DOHH2 (cell line): Measurements from ENCODE around the gene MCF2L.

Experiments used
- EZH2phosphoT487 ChIP-seq: fragments of 200-600 bp; sonication (generic); IDR thresholded peaks from 2 replicates; pipeline ENCODE4 v1.6.1; 2017; ENCODE audit warnings: borderline replicate concordance, mild to moderate bottlenecking, antibody characterized with exemption, low read length, moderate library complexity, mixed read lengths
- TF ChIP-seq, protein P1 (sequence below): fragments of 200-600 bp; sonication (generic); IDR thresholded peaks from one replicate; pipeline ENCODE4 v1.5.1; 2014; ENCODE audit warnings: antibody characterized with exemption, mild to moderate bottlenecking, low read depth, low read length; ENCODE audit not compliant: poor library complexity, severe bottlenecking

DNA sequence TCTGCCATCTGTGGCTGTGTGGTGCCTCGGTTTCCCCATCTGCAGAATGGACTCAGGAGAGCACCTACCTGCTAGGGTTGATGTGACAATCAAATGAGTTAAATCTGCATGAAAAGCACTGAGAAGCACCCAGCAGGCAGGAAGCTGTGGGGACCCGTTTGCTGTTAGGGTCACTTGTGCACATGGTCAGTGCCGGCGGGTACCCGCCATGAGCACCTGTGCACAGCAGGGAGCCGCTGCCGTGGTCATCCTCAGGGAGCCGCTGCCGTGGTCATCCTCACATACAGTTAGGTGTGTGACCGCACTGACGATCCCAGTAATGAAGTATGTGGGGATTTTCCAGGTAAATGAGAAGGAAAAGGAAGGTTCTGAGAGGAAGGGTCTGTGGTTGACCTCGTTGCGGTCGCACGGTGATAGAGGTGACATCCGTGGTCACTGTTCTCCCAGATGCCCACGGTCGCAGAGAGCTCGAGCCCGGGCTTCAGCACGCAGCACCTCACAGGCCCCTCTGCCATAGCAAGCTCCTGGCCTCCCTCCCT lies 6.5 kb downstream of the MCF2L start:
- TF ChIP-seq, protein P1, sequence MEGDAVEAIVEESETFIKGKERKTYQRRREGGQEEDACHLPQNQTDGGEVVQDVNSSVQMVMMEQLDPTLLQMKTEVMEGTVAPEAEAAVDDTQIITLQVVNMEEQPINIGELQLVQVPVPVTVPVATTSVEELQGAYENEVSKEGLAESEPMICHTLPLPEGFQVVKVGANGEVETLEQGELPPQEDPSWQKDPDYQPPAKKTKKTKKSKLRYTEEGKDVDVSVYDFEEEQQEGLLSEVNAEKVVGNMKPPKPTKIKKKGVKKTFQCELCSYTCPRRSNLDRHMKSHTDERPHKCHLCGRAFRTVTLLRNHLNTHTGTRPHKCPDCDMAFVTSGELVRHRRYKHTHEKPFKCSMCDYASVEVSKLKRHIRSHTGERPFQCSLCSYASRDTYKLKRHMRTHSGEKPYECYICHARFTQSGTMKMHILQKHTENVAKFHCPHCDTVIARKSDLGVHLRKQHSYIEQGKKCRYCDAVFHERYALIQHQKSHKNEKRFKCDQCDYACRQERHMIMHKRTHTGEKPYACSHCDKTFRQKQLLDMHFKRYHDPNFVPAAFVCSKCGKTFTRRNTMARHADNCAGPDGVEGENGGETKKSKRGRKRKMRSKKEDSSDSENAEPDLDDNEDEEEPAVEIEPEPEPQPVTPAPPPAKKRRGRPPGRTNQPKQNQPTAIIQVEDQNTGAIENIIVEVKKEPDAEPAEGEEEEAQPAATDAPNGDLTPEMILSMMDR = no peak
- no peak for TF ChIP-seq EZH2phosphoT487
